Neuronal stem cell (in vitro differentiated cells): Measurements from ENCODE around the gene GABARAP. TPM values are rescaled to one million over a fixed set of nuclear protein-coding genes. Genes with fewer than 3 reads are reported as not detected.

Experiments used
- DNase-seq: peaks from one replicate; pipeline ENCODE4 v3.0.0-alpha.2; 2013; ENCODE audit warnings: low spot score
- H2AFZ ChIP-seq: one replicate; pipeline ENCODE4 v1.6.1; 2013; ENCODE audit warnings: mild to moderate bottlenecking, low read length, inconsistent platforms
- H2AK5ac ChIP-seq: 2 replicates; pipeline ENCODE4 v1.6.1; 2013; ENCODE audit warnings: low read depth, mild to moderate bottlenecking, inconsistent platforms, low read length, moderate library complexity, mixed read lengths
- H2BK120ac ChIP-seq: 2 replicates; pipeline ENCODE4 v1.6.1; 2013; ENCODE audit warnings: low read depth, mild to moderate bottlenecking, inconsistent platforms, low read length, moderate library complexity, mixed read lengths
- H2BK12ac ChIP-seq: one replicate; pipeline ENCODE4 v1.6.1; 2013; ENCODE audit warnings: low read length, inconsistent platforms
- H2BK15ac ChIP-seq: 2 replicates; pipeline ENCODE4 v1.6.1; 2013; ENCODE audit warnings: mild to moderate bottlenecking, low read length, inconsistent platforms, mixed read lengths
- H2BK5ac ChIP-seq: one replicate; pipeline ENCODE4 v1.6.1; 2013; ENCODE audit warnings: inconsistent platforms, mild to moderate bottlenecking, low read length, moderate library complexity
- H3K14ac ChIP-seq: one replicate; pipeline ENCODE4 v1.6.1; 2013; ENCODE audit warnings: low read length, inconsistent platforms
- H3K18ac ChIP-seq: 2 replicates; pipeline ENCODE4 v1.6.1; 2013; ENCODE audit warnings: low read length, inconsistent platforms
- H3K23ac ChIP-seq: 2 replicates; pipeline ENCODE4 v1.6.1; 2013; ENCODE audit warnings: low read depth, mild to moderate bottlenecking, mixed read lengths, low read length, inconsistent platforms; ENCODE audit not compliant: poor library complexity
- H3K27ac ChIP-seq: replicated peaks from 3 replicates; pipeline ENCODE4 v1.5.1; 2013; ENCODE audit warnings: low read length, inconsistent platforms
- H3K27me3 ChIP-seq, 3 experiments: 2 replicates each; pipeline ENCODE4 v1.6.1; 2013; ENCODE audit warnings: low read length in 3 of 3, mild to moderate bottlenecking in 2 of 3, inconsistent platforms in 1 of 3, low read depth in 1 of 3, mixed read lengths in 1 of 3, moderate library complexity in 1 of 3; ENCODE audit not compliant: control insufficient read depth in 3 of 3, insufficient read depth in 3 of 3
- H3K36me3 ChIP-seq, 2 donors: replicated peaks in 1 of 2; 2 replicates each; pipeline ENCODE4 v1.6.1; 2013; ENCODE audit warnings: low read length in 2 of 2; ENCODE audit not compliant: control insufficient read depth in 2 of 2, insufficient read depth in 2 of 2
- H3K4ac ChIP-seq: 2 replicates; pipeline ENCODE4 v1.6.1; 2013; ENCODE audit warnings: inconsistent platforms, mild to moderate bottlenecking, low read length, moderate library complexity
- H3K4me1 ChIP-seq, 2 donors: 1 replicate in 1 of 2; 2 replicates in 1 of 2; pipeline ENCODE4 v1.6.1; 2013; ENCODE audit warnings: low read length in 2 of 2, low read depth in 1 of 2; ENCODE audit not compliant: control insufficient read depth in 2 of 2, insufficient read depth in 1 of 2
- H3K4me2 ChIP-seq: one replicate; pipeline ENCODE4 v1.6.1; 2013; ENCODE audit warnings: mild to moderate bottlenecking, low read length, inconsistent platforms; ENCODE audit not compliant: insufficient read depth, poor library complexity, severe bottlenecking
- H3K4me3 ChIP-seq, 2 donors: 2 replicates each; pipeline ENCODE4 v1.5.1; 2013; ENCODE audit warnings: low read length in 2 of 2, mild to moderate bottlenecking in 2 of 2, inconsistent platforms in 1 of 2, moderate library complexity in 1 of 2
- H3K79me1 ChIP-seq: one replicate; pipeline ENCODE4 v1.6.1; 2013; ENCODE audit warnings: low read depth, mild to moderate bottlenecking, inconsistent platforms, low read length, moderate library complexity
- H3K9ac ChIP-seq: one replicate; pipeline ENCODE4 v1.6.1; 2013; ENCODE audit warnings: mild to moderate bottlenecking, low read depth, low read length, inconsistent platforms; ENCODE audit not compliant: poor library complexity
- H3K9me3 ChIP-seq, 2 donors: replicated peaks in 1 of 2; 2 replicates each; pipeline versions ENCODE3 to v1.6.1; 2013; ENCODE audit warnings: low read length in 2 of 2, mild to moderate bottlenecking in 2 of 2, inconsistent platforms in 1 of 2, low read depth in 1 of 2, mixed read lengths in 1 of 2, moderate library complexity in 1 of 2; ENCODE audit not compliant: control insufficient read depth in 2 of 2, insufficient read depth in 1 of 2
- H4K8ac ChIP-seq: one replicate; pipeline ENCODE4 v1.6.1; 2013; ENCODE audit warnings: low read depth, mild to moderate bottlenecking, inconsistent platforms, low read length, moderate library complexity
- H4K91ac ChIP-seq: one replicate; pipeline ENCODE4 v1.6.1; 2013; ENCODE audit warnings: low read length, low read depth, mild to moderate bottlenecking, inconsistent platforms; ENCODE audit not compliant: poor library complexity
- WGBS, 2 donors: extraction: QIAGEN DNeasy Blood & Tissue Kit; methylation state at CpG; one replicate each; pipeline ENCODE4 v1.1.7; 2013; ENCODE audit warnings: missing lambda C conversion rate in 2 of 2, mixed read lengths in 1 of 2; ENCODE audit not compliant: insufficient read length in 2 of 2, insufficient replicate concordance in 1 of 2; ENCODE audit errors: extremely low coverage in 2 of 2; 5-methylcytosine and 5-hydroxymethylcytosine counted together
- small RNA-seq: library from polyadenylated mRNA; stranded (forward); fragments of <200 nt; extraction: miRNeasy Mini kit (QIAGEN cat#:217004); gene quantifications from one replicate; pipeline ENCODE3, GENCODE V24; 2013; ENCODE audit not compliant: insufficient read depth

The GABARAP gene

DNA sequence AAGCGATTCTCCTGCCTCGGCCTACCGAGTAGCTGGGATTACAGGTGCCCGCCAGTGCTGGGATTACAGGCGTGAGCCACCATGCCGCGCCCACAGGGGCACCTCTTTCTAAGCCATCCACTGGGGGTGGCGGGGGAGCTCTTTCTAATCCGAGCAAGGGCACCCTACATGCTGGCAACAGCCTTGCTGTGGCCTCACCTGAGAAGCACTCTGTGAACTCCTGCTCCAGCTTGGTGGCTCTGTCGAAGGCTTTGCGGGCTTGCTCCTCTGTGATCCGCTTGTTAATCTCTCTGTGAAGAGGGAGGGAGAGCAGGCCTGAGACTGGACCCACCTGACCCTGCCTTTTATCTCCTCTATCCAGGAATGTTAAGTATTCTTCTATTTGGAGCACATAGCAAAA lies 51.2 kb downstream of the GABARAP start:
- Histone ChIP-seq H3K23ac (no peak overlapping the region), H3K9ac (no peak overlapping the region), H3K36me3 (peaks cover 47 to 84% of the 10 kb centered on the region in 2 donors), H3K4me3 (no peak overlapping the region), H3K18ac (no peak overlapping the region), H2BK5ac (no peak overlapping the region), H2BK12ac (no peak overlapping the region), H3K27ac (no peak overlapping the region), H3K4me2 (no peak overlapping the region), H4K8ac (no peak overlapping the region), H2BK15ac (no peak overlapping the region), H3K4ac (no peak overlapping the region), H3K9me3 (no peaks in the 10 kb centered on the region), H3K14ac (no peak overlapping the region), H3K4me1 (peaks cover 0 to 5% of the 10 kb centered on the region in 2 donors), H3K79me1 (peaks cover 3% of the 10 kb centered on the region), H3K27me3 (no peaks in the 10 kb centered on the region), H2AFZ (no peak overlapping the region), H2BK120ac (no peak overlapping the region), H2AK5ac (no peak overlapping the region), H4K91ac (no peak overlapping the region)
- WGBS, 2 donors, result no CpG with 5 or more reads among the region's 12 CpGs
- DNase-seq, result no peak

DNA sequence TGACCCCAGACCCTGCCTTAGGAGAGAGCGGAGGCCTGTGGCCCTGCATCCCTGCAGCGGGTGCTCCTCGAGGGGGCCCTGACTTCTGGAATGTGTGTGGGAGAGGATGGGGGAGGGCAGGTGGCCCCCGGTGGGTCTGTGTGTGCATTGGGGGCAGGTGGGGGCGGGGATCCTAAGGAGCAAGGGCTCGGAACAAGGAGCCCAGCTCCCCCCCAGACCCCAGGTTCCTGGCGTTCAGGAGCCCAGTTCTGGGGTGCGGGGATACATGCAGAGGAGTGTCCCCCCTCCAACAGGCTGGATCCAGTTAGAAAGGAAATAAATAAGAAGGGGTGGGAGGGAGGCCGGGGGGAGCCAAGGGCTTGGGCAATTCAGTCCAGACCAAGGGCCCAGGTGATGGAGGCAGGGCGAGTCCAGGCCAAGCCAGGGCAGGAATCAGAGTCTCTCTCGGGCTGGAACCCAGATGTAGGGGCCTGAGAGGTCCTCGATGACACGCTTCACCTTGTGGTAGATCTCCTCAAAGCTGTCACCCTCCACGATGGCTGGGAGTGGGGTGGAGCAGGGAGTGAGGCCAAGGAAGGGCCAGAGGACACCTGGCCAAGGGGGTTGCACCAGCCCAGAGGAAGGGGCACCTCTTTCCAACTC lies 51.9 kb downstream of the GABARAP start:
- no peak overlapping the region for H3K18ac ChIP-seq
- peaks cover 3% of the 10 kb centered on the region for H3K79me1 ChIP-seq
- H2BK15ac ChIP-seq, result no peak overlapping the region
- no peak overlapping the region for H2AFZ ChIP-seq
- H3K4me1 ChIP-seq, result peaks cover 0 to 5% of the 10 kb centered on the region in 2 donors
- H3K27ac ChIP-seq, result no peak overlapping the region
- no CpG with 5 or more reads among the region's 14 CpGs for WGBS, 2 donors
- H4K91ac ChIP-seq, result no peak overlapping the region
- H3K36me3 ChIP-seq, result peaks cover 40 to 78% of the 10 kb centered on the region in 2 donors
- H3K4me3 ChIP-seq, result no peak overlapping the region
- H3K4me2 ChIP-seq, result no peak overlapping the region
- no peak overlapping the region for H3K9ac ChIP-seq
- H3K4ac ChIP-seq, result no peak overlapping the region
- H3K27me3 ChIP-seq, result no peaks in the 10 kb centered on the region
- no peak overlapping the region for H3K14ac ChIP-seq
- H2BK12ac ChIP-seq, result no peak overlapping the region
- no peaks in the 10 kb centered on the region for H3K9me3 ChIP-seq
- H2AK5ac ChIP-seq, result peak overlapping the region; percentile 56
- DNase-seq, result no peak
- no peak overlapping the region for H2BK5ac ChIP-seq
- H4K8ac ChIP-seq, result no peak overlapping the region
- no peak overlapping the region for H2BK120ac ChIP-seq
- no peak overlapping the region for H3K23ac ChIP-seq

Small RNA genes lying within 50 kb of the gene (small RNA-seq; reads per million reads assigned to genes)
- gene AC120057.4 (not detected), gene MIR324 (150 reads per million, percentile 97 among the genes with 10 or more reads in this experiment), gene RF00019 (not detected)
